Spinal cord (tissue), 10 donors: ENCODE data around the gene NEK10. TPM values are rescaled to one million over a fixed set of nuclear protein-coding genes. Genes with fewer than 3 reads are reported as not detected.

Experiments used
- DNase-seq, 6 donors: peaks; one replicate each; pipeline versions ENCODE4 v3.0.0 to v3.0.0-alpha.2; 2013 to 2015; ENCODE audit warnings: low spot score in 6 of 6, low read depth in 4 of 6
- H3K27ac ChIP-seq: one replicate; pipeline ENCODE4 v1.5.1; 2013; ENCODE audit warnings: low read depth, low read length, control low read depth
- H3K27me3 ChIP-seq: one replicate; pipeline ENCODE4 v1.6.1; 2013; ENCODE audit warnings: low read length; ENCODE audit not compliant: control insufficient read depth, insufficient read depth
- H3K36me3 ChIP-seq: one replicate; pipeline ENCODE4 v1.6.1; 2013; ENCODE audit warnings: low read length; ENCODE audit not compliant: control insufficient read depth, insufficient read depth
- H3K4me1 ChIP-seq: one replicate; pipeline ENCODE4 v1.6.1; 2013; ENCODE audit warnings: low read length; ENCODE audit not compliant: control insufficient read depth, insufficient read depth
- H3K4me3 ChIP-seq: one replicate; pipeline ENCODE4 v1.5.1; 2013; ENCODE audit warnings: low read depth, low read length, control low read depth
- H3K9me3 ChIP-seq: one replicate; pipeline ENCODE4 v1.6.1; 2013; ENCODE audit warnings: low read length; ENCODE audit not compliant: control insufficient read depth, insufficient read depth
- WGBS: methylation state at CpG from one replicate; pipeline ENCODE4 v1.1.5; 2013; ENCODE audit warnings: missing lambda C conversion rate; ENCODE audit not compliant: insufficient coverage; 5-methylcytosine and 5-hydroxymethylcytosine counted together
- polyA plus RNA-seq, 2 donors: library from polyadenylated mRNA; unstranded; fragments of 120-200 nt; gene quantifications; one replicate each; pipeline ENCODE4 v1.2.1, GENCODE V29; 2013; ENCODE audit not compliant: insufficient read length in 2 of 2
- total RNA-seq, 2 donors: library from RNA; depleted of rRNA in 1 of 2; stranded (reverse); fragments of 120-200 nt in 1 of 2; fragments of >200 nt in 1 of 2; gene quantifications; one replicate each; pipeline versions ENCODE4 v1.2.3 to v1.2.4, GENCODE V29; 2013 to 2014
- donor health status: healthy.

The NEK10 gene
- total and polyA plus RNA-seq, 4 donors: 6.1 to 33.1 (median 10.6) TPM

DNA sequence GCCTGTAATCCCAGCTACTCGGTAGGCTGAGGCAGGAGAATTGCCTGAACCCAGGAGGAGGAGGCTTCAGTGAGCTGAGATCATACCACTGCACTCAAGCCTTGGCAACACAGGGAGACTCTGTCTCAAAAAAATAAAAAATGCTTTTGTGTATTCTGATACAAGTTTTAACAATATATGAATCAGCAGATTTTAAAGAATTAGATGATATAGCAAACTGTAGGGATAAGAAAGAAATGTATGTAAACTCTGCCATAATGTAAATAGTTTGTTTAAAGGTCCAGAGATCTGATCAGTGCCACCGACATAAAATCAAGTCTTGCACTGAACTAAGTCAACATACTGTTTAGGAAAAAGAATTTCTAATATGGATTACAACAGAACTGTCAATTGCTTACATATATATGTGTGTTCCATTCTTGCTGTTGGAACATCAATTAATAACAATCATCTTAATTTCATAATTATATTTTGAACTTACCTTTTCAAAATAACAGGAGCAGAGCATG lies 208.3 kb downstream of the NEK10 start:
- DNase-seq: no peak
- no peaks in the 10 kb centered on the region for H3K9me3 ChIP-seq
- H3K4me3 ChIP-seq: no peak overlapping the region
- no CpG with 5 or more reads among the region's 2 CpGs for WGBS
- H3K4me1 ChIP-seq: no peaks in the 10 kb centered on the region
- no peaks in the 10 kb centered on the region for H3K27me3 ChIP-seq
- no peaks in the 10 kb centered on the region for H3K36me3 ChIP-seq
- no peak overlapping the region for H3K27ac ChIP-seq

DNA sequence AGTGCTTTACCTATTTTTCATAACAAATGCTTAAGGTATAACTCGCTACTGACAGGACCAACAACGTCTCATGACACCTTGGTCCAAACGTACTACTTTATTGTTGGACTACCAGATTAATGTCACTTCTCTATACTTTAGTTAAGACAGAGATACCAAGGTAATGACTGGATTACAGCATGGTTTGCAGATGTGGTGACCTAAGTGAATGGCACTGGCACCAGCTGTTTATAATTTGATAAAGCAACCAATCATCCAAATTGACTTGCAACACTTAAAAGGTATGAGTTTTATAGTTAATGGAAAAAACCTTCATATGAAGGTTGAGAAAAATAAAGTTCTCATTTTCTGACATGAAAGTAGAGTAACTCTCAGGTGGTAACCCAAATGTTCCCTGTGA lies 209.0 kb downstream of the NEK10 start:
- Histone ChIP-seq H3K4me3 (no peak overlapping the region), H3K36me3 (no peaks in the 10 kb centered on the region), H3K4me1 (no peaks in the 10 kb centered on the region), H3K9me3 (no peaks in the 10 kb centered on the region), H3K27ac (no peak overlapping the region), H3K27me3 (no peaks in the 10 kb centered on the region)
- WGBS: 100% methylated on average over 2 of the region's 3 CpGs
- DNase-seq: no peak

DNA sequence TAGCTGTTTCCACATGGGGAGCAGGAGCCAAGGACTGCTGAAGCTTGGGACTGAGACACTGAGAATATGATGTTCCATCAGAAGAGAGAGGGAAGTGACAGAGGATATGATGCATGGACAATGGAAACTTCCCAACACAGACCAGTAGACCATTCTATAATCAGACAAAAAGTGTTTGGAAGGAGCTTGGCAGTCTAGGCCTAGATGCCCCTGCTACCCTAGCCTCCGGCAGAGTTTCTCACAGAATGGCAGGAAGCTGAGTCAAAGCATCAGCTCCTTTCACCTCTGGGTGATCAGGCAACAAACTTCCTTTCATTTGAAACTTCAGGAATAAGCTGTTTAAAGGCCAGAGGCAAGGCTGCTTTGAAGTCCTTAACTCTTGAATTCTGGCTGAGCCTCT lies 222.0 kb downstream of the NEK10 start:
- no peaks in the 10 kb centered on the region for H3K27me3 ChIP-seq
- DNase-seq: no peak
- H3K4me3 ChIP-seq: no peak overlapping the region
- H3K36me3 ChIP-seq: no peaks in the 10 kb centered on the region
- no peak overlapping the region for H3K27ac ChIP-seq
- no peaks in the 10 kb centered on the region for H3K4me1 ChIP-seq
- peaks cover 2% of the 10 kb centered on the region for H3K9me3 ChIP-seq
- 83% methylated on average over 1 of the region's 1 CpG for WGBS

DNA sequence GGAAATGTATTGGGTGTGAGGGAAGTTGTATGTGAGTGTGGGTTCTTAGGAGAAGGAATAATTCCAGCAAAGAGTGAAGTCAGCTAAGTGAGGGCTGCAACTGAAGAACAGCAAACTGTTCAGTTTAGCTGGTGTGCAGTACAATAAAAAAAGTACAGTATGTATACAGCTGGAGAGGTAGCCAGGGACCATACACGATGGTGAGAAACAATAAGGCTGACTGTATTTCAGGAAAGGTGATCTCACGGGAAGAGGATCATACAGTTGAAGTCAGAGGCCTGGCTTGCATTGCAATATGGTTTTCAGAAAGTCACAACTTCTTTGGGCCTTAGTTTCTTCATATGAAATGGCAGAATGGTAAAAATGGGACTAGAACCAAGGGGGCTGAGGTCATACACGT lies 222.4 kb downstream of the NEK10 start:
- Histone ChIP-seq H3K9me3 (peaks cover 2% of the 10 kb centered on the region), H3K4me3 (no peak overlapping the region), H3K4me1 (no peaks in the 10 kb centered on the region), H3K36me3 (no peaks in the 10 kb centered on the region), H3K27ac (no peak overlapping the region), H3K27me3 (no peaks in the 10 kb centered on the region)
- DNase-seq: no peak
- 89% methylated on average over 3 of the region's 3 CpGs for whole genome bisulfite sequencing

DNA sequence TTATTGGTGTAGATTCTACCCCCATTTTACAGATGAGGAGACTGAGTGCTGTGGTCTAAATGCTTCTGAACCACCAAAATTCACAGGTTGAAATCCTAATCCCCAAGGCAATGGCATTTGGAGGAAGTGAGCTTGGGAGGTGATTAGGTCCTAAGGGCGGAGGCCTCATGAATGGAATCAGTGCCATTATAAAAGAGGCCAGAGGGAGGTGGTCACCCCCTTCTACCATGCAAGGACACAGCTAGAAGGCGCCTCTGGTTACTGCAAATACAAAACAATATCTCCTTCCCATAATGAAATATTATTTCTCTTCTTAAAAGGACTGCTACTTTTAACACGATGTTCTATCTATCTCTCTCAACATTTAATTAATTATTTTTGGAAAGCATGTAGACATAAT lies 223.5 kb downstream of the NEK10 start:
- H3K4me3 ChIP-seq: no peak overlapping the region
- H3K27me3 ChIP-seq: no peaks in the 10 kb centered on the region
- no CpG with 5 or more reads among the region's 3 CpGs for WGBS
- H3K27ac ChIP-seq: no peak overlapping the region
- H3K36me3 ChIP-seq: no peaks in the 10 kb centered on the region
- no peaks in the 10 kb centered on the region for H3K4me1 ChIP-seq
- H3K9me3 ChIP-seq: peaks cover 2% of the 10 kb centered on the region
- DNase-seq: no peak

DNA sequence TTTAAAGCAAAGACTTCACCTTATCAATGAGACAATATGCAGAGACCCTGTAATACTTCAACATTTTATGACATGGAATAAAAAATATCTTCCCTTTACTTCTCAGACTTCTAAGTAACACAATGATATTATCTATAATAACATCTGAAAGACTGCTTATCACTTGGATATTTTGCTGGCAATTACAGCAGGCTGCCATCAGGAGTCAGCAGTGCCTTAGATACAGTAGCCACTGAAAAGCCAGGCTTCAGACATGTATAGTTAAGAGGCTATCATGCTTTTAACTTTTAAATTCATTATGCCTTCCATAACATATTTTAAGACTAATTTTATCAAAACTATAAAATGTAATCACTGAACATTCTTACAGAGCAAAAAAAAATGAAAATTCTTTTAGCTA lies 227.5 kb downstream of the NEK10 start:
- no peak overlapping the region for H3K27ac ChIP-seq
- H3K27me3 ChIP-seq: no peaks in the 10 kb centered on the region
- H3K4me1 ChIP-seq: no peaks in the 10 kb centered on the region
- no peaks in the 10 kb centered on the region for H3K36me3 ChIP-seq
- H3K9me3 ChIP-seq: peaks cover 2% of the 10 kb centered on the region
- H3K4me3 ChIP-seq: no peak overlapping the region
- no peak for DNase-seq

DNA sequence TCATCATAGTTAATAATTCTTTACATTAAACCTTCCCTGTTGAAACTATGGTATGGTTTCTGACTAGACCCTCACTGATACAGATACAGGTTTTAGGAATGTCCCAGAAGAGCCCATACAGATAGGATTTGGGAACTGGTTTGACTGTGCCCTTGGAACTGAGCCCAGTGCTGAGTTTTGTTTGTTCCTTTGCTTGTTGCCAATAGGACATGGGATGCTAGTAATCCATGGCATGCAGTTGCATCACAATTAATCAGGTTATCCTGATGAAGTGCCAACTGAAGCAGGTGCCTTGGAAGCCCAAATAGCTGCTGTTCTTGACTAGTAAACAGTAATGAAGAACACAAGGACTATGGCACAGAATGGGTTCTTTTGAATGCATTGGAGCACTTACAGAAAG lies 230.6 kb downstream of the NEK10 start:
- H3K36me3 ChIP-seq: no peaks in the 10 kb centered on the region
- no peaks in the 10 kb centered on the region for H3K4me1 ChIP-seq
- H3K9me3 ChIP-seq: peaks cover 2% of the 10 kb centered on the region
- no peak overlapping the region for H3K27ac ChIP-seq
- DNase-seq: no peak
- no peaks in the 10 kb centered on the region for H3K27me3 ChIP-seq
- no peak overlapping the region for H3K4me3 ChIP-seq

DNA sequence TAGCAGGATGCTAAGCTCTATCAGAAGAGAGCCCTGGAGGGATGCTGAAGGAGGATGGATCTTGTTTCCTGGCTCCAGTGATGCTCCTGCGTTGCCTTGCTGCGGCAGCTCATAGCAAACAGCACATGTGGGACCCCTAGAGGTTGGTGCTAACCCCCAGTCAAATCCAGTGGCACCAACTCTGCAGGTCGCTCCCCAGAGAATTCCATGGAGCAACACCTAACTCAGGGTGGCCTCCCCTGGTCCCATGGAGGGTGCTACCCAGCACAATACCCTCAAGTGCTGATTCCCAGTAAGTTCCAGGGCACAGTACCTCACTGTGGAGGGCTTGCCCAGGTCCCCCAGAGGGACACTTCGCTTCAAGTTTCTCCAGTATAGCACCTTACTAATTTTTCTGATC lies 231.2 kb downstream of the NEK10 start:
- 87% methylated on average over 4 of the region's 4 CpGs for WGBS
- Histone ChIP-seq H3K27me3 (no peaks in the 10 kb centered on the region), H3K36me3 (no peaks in the 10 kb centered on the region), H3K27ac (no peak overlapping the region), H3K4me1 (no peaks in the 10 kb centered on the region), H3K4me3 (no peak overlapping the region), H3K9me3 (peaks cover 2% of the 10 kb centered on the region)
- DNase-seq: no peak

DNA sequence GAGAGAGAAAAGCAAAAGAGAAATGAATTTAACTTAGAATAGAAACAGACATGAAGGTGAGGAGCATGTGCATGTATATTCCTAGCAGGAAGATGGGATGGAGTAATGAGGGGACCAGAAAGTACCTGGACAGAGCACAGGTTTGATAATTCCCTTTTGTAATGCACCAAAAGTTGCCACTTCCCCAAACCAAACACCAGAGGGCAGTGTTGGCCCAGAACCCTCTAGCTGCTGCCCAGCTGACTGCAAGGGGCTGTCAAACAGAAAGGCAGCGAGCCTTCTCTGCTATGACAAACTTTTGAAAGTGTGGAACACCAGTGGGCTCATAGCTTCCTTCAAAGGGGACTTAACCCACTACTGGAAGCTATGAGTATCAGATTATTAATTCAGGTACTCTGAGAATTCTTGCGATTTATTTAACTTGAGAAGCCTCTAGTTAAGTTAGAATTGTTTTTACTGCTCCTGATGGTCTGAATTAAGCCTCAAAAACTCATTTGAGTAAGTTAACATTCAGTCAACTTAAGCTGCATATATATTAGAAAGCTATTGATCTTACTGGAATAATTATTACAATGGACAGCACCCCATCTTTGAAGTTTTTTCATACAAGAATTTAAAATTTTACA lies 234.9 kb downstream of the NEK10 start:
- H3K36me3 ChIP-seq: no peaks in the 10 kb centered on the region
- peak; percentile 21 to 86 (median 44) for DNase-seq
- H3K27ac ChIP-seq: no peak overlapping the region
- H3K9me3 ChIP-seq: no peaks in the 10 kb centered on the region
- 0% methylated on average over 1 of the region's 2 CpGs for WGBS
- H3K4me1 ChIP-seq: no peaks in the 10 kb centered on the region
- no peaks in the 10 kb centered on the region for H3K27me3 ChIP-seq
- no peak overlapping the region for H3K4me3 ChIP-seq

DNA sequence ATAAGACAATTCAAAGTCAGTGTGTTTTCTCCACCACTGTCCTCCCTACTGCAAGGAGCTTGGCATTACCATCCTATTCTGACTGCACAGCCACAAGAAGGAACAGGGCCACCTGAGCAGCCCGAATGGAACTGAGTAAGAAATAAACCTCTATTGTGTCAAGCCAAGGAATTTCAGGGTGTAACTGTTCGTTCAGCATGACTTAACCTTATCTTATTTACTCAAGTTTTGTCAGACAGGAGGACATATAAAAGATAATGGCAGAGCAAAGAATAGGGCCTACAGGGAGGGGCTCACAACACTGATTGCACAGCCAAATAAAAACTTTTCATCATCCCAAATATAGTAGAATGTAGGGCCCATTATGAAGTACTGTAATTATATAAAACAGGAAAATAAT lies 236.1 kb downstream of the NEK10 start:
- Histone ChIP-seq H3K27me3 (no peaks in the 10 kb centered on the region), H3K36me3 (no peaks in the 10 kb centered on the region), H3K9me3 (no peaks in the 10 kb centered on the region), H3K27ac (no peak overlapping the region), H3K4me1 (no peaks in the 10 kb centered on the region), H3K4me3 (no peak overlapping the region)
- no peak for DNase-seq
- no CpG with 5 or more reads among the region's 2 CpGs for WGBS
